ENCODE measurements around the gene IPO4.

IPO4 gene

GRCh38 chr14:24172871-24173281 lies 15.7 kb downstream of the IPO4 start:
- DNase-seq: no peak

GRCh38 chr14:24172261-24172860 lies 16.3 kb downstream of the IPO4 start:
- no peak for DNase-seq

GRCh38 chr14:24171422-24172260 lies 17.0 kb downstream of the IPO4 start, which contains the start of gene REC8:
REC8 (plus strand) TSS chr14:24172080; CDS start chr14:24172553, 473 bp downstream.
- DNase-seq: peak; percentile 98

- no peak for DNase-seq
Measured at GRCh38 chr14:24167469-24168114, 21.0 kb downstream of the IPO4 start.

GRCh38 chr14:24165785-24166184 lies 22.8 kb downstream of the IPO4 start:
- DNase-seq: no peak

- no peak for DNase-seq
Measured at GRCh38 chr14:24164518-24164991, 24.1 kb downstream of the IPO4 start.

GRCh38 chr14:24162093-24162492 lies 26.5 kb downstream of the IPO4 start:
- DNase-seq: no peak

- peak; percentile 98 for DNase-seq
Measured at GRCh38 chr14:24160850-24161804, 27.5 kb downstream of the IPO4 start, which contains the start of gene IRF9. IRF9 (plus strand) TSS chr14:24161265; CDS start chr14:24162145, 880 bp downstream.

- DNase-seq: no peak
Measured at GRCh38 chr14:24160499-24160849, 28.1 kb downstream of the IPO4 start.

- no peak for DNase-seq
Measured at GRCh38 chr14:24159777-24160498, 28.7 kb downstream of the IPO4 start.

- no peak for DNase-seq
Measured at GRCh38 chr14:24157331-24157730, 31.3 kb downstream of the IPO4 start.

- DNase-seq: no peak
Measured at GRCh38 chr14:24156840-24157239, 31.8 kb downstream of the IPO4 start.

GRCh38 chr14:24155100-24155499 lies 33.5 kb downstream of the IPO4 start:
- no peak for DNase-seq

GRCh38 chr14:24151404-24152080 lies 37.1 kb downstream of the IPO4 start:
- no peak for DNase-seq

- no peak for DNase-seq
Measured at GRCh38 chr14:24150993-24151392, 37.6 kb downstream of the IPO4 start.

GRCh38 chr14:24150567-24150966 lies 38.0 kb downstream of the IPO4 start:
- no peak for DNase-seq

- no peak for DNase-seq
Measured at GRCh38 chr14:24150061-24150460, 38.6 kb downstream of the IPO4 start.

- no peak for DNase-seq
Measured at GRCh38 chr14:24149302-24149969, 39.2 kb downstream of the IPO4 start.

GRCh38 chr14:24147761-24148428 lies 40.7 kb downstream of the IPO4 start:
- DNase-seq: no peak
